ENCODE measurements around the gene SMPDL3A.

SMPDL3A gene

DNA sequence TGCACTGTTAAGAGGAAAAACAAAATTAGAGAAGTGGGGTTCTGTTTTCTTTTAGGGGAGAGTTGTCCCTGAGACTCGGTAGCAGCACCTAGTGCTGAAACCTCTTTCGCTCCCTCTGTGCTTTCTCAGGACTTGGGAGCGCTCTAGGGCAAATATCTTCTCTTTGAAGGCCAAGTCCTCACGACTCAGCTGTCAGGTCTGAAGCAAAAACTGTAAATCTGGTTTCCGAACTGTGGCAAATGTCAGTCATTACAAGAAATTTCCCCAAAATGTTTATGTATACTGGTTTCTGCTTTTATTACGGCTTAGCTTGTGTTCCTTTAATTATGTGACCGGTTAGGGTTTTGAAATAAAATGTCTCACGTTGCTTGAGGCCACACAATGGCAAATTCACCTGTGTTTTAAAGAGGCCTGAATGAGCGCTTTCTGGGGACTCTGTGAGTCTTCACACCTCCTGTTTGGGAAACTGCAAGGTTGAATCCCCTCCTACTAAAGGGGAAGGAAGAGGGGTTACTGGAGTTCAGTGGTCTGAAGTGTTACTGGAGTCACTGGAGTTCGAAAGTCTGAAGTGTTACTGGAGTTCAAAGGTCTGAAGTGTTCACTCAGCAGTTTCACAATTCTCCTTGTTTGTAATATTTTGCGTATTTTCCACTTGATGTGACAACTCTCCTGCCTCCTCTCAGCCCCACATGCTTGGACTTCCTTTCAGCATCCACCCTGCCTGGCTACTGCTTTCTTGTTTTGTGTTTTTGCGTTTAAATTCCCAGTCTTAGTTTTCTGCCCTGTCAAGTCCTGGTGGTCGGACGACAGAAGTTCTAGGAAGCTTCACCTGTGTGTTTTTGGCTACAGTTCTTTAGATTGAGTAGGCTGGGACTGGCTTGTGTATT, 1.6 kb downstream of the SMPDL3A start:
- peak overlapping the region; percentile 84 for H3K4me3 ChIP-seq (ENCODE audit: control insufficient read depth, low read depth, low read length)
- peak; percentile 34 for DNase-seq (ENCODE audit: low read depth)

GRCh38 chr6:122791310-122791679, 2.2 kb downstream of the SMPDL3A start:
- H3K4me3 ChIP-seq (ENCODE audit: control insufficient read depth, low read depth, low read length): no peak overlapping the region
- no peak for TF ChIP-seq CTCF (conservative IDR thresholded peaks at IDR 0.05; ENCODE audit: control insufficient read depth, insufficient read depth, low read depth, low read length)
- no peak for DNase-seq (ENCODE audit: low read depth)

More for the DNA sequence above, 1.6 kb downstream of the SMPDL3A start:
- peak; percentile 10 for TF ChIP-seq CTCF (conservative IDR thresholded peaks at IDR 0.05; ENCODE audit: control insufficient read depth, insufficient read depth, low read depth, low read length)

- no peak for DNase-seq (ENCODE audit: low read depth)
- TF ChIP-seq CTCF (conservative IDR thresholded peaks at IDR 0.05; ENCODE audit: control insufficient read depth, insufficient read depth, low read depth, low read length): no peak
- no peak overlapping the region for H3K4me3 ChIP-seq (ENCODE audit: control insufficient read depth, low read depth, low read length)
Measured at GRCh38 chr6:122792766-122793165, 3.7 kb downstream of the SMPDL3A start.

DNA sequence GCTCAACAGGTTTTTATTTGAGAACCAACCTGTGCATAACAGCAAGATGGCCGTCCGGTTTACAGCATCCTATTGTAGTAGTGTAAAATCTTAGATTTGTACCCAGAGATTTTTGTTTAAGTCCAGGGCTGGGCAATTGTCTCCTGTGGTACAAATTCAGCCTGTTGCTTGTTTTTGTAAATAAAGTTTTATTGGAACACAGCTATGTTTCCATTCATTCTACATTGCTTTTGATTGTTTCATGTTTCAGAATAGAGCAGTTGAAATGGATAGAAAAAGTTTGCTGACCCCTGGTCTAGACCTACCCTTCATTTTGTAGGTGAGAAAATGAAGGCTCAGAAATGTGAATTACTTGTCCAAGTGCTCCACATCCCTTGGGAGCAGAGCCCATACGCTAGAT, 8.5 kb downstream of the SMPDL3A start:
- H3K4me3 ChIP-seq (ENCODE audit: control insufficient read depth, low read depth, low read length): no peak overlapping the region
- TF ChIP-seq CTCF (conservative IDR thresholded peaks at IDR 0.05; ENCODE audit: control insufficient read depth, insufficient read depth, low read depth, low read length): no peak
- no peak for DNase-seq (ENCODE audit: low read depth)

- no peak for TF ChIP-seq CTCF (conservative IDR thresholded peaks at IDR 0.05; ENCODE audit: control insufficient read depth, insufficient read depth, low read depth, low read length)
- H3K4me3 ChIP-seq (ENCODE audit: control insufficient read depth, low read depth, low read length): no peak overlapping the region
- peak; percentile 92 for DNase-seq (ENCODE audit: low read depth)
Measured at GRCh38 chr6:122798099-122798641, 9.1 kb downstream of the SMPDL3A start.

- H3K4me3 ChIP-seq (ENCODE audit: control insufficient read depth, low read depth, low read length): no peak overlapping the region
- no peak for TF ChIP-seq CTCF (conservative IDR thresholded peaks at IDR 0.05; ENCODE audit: control insufficient read depth, insufficient read depth, low read depth, low read length)
- DNase-seq (ENCODE audit: low read depth): no peak
Measured at GRCh38 chr6:122799140-122799745, 10.2 kb downstream of the SMPDL3A start.
